ENCODE data around the gene STAB1. TPM values are rescaled to one million over a fixed set of nuclear protein-coding genes. Genes with fewer than 3 reads are reported as not detected.

STAB1 gene
- total and polyA plus RNA-seq, 3 experiments from 2014 or later: 0.05 to 9.7 (median 7.6) TPM

- Mint-ChIP-seq H3K4me1 (no peaks in the 10 kb centered on the region), H3K9me3 (no peaks in the 10 kb centered on the region), H3K36me3 (no peaks in the 10 kb centered on the region), H3K4me3 (no peak overlapping the region), H3K27ac (no peak overlapping the region), H3K27me3 (no peaks in the 10 kb centered on the region)
- CTCF ChIA-PET: no interaction called here
- DNase-seq: no peak
- H3K27ac ChIP-seq (ENCODE audit: low read depth, low read length): no peak overlapping the region
- H3K4me1 ChIP-seq (ENCODE audit: insufficient read depth, low read length): no peaks in the 10 kb centered on the region
- no peaks in the 10 kb centered on the region for H3K36me3 ChIP-seq (ENCODE audit: insufficient read depth, low read length)
- POLR2A ChIA-PET: no interaction called here
- H3K9me3 ChIP-seq (ENCODE audit: low read length): no peaks in the 10 kb centered on the region
- no peaks in the 10 kb centered on the region for H3K27me3 ChIP-seq (ENCODE audit: insufficient read depth, low read length, poor library complexity, severe bottlenecking)
- no peak overlapping the region for H3K4me3 ChIP-seq (ENCODE audit: low read length)
Measured at GRCh38 chr3:52502808-52503350, 7.7 kb downstream of the STAB1 start.

DNA sequence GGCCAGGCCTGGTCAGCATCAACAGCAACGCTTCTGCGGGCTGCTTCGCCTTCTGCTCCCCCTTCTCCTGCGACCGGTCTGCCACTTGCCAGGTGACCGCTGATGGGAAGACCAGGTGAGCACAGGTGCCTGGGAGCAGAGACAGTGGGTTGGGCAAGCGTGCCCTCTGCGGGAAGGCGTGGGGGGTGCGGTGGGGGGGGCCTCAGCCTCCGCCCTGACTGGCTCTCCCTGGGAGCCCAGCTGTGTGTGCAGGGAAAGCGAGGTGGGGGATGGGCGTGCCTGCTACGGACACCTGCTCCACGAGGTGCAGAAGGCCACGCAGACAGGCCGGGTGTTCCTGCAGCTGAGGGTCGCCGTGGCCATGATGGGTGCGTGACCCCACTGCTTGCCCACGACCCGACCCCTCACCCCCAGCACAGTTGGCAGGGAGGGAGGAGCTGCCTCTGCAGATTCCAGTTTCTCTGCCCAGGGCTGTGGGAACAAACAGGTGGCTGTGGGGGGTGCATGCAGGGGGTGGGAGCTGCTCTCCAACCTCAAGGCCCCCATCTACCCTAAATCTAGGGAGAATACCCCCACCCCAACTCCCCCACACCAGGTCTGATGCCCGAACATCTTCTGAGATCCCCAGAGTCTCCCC lies 8.8 kb downstream of the STAB1 start:
- Histone ChIP-seq H3K27ac (ENCODE audit: low read depth, low read length) (no peak overlapping the region), H3K36me3 (ENCODE audit: insufficient read depth, low read length) (no peaks in the 10 kb centered on the region), H3K4me3 (ENCODE audit: low read length) (no peak overlapping the region), H3K27me3 (ENCODE audit: insufficient read depth, low read length, poor library complexity, severe bottlenecking) (no peaks in the 10 kb centered on the region), H3K9me3 (ENCODE audit: low read length) (no peaks in the 10 kb centered on the region), H3K4me1 (ENCODE audit: insufficient read depth, low read length) (no peaks in the 10 kb centered on the region)
- Mint-ChIP-seq H3K4me3 (no peak overlapping the region), H3K4me1 (no peaks in the 10 kb centered on the region), H3K36me3 (no peaks in the 10 kb centered on the region), H3K27me3 (no peaks in the 10 kb centered on the region), H3K27ac (no peak overlapping the region), H3K9me3 (no peaks in the 10 kb centered on the region)
- CTCF ChIA-PET: no interaction called here
- DNase-seq: no peak
- POLR2A ChIA-PET: no interaction called here

DNA sequence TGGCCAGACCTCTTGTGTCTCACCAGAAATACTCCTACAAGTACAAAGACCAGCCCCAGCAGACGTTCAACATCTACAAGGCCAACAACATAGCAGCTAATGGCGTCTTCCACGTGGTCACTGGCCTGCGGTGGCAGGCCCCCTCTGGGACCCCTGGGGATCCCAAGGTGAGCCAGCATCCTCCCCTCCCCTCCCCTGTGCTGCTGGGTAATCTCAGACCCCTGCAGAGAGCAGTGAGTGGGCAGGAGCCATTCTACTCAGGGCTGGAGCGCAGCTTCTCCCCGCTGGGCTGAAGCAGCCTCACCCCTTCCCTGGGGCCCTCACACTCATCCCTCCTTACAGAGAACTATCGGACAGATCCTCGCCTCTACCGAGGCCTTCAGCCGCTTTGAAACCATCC lies 9.8 kb downstream of the STAB1 start:
- Mint-ChIP-seq H3K4me3 (no peak overlapping the region), H3K9me3 (no peaks in the 10 kb centered on the region), H3K4me1 (no peaks in the 10 kb centered on the region), H3K27me3 (no peaks in the 10 kb centered on the region), H3K27ac (no peak overlapping the region), H3K36me3 (no peaks in the 10 kb centered on the region)
- CTCF ChIA-PET: no interaction called here
- no peaks in the 10 kb centered on the region for H3K27me3 ChIP-seq (ENCODE audit: insufficient read depth, low read length, poor library complexity, severe bottlenecking)
- POLR2A ChIA-PET: no interaction called here
- H3K9me3 ChIP-seq (ENCODE audit: low read length): no peaks in the 10 kb centered on the region
- no peak overlapping the region for H3K4me3 ChIP-seq (ENCODE audit: low read length)
- no peak overlapping the region for H3K27ac ChIP-seq (ENCODE audit: low read depth, low read length)
- no peaks in the 10 kb centered on the region for H3K36me3 ChIP-seq (ENCODE audit: insufficient read depth, low read length)
- no peaks in the 10 kb centered on the region for H3K4me1 ChIP-seq (ENCODE audit: insufficient read depth, low read length)
- no peak for DNase-seq

DNA sequence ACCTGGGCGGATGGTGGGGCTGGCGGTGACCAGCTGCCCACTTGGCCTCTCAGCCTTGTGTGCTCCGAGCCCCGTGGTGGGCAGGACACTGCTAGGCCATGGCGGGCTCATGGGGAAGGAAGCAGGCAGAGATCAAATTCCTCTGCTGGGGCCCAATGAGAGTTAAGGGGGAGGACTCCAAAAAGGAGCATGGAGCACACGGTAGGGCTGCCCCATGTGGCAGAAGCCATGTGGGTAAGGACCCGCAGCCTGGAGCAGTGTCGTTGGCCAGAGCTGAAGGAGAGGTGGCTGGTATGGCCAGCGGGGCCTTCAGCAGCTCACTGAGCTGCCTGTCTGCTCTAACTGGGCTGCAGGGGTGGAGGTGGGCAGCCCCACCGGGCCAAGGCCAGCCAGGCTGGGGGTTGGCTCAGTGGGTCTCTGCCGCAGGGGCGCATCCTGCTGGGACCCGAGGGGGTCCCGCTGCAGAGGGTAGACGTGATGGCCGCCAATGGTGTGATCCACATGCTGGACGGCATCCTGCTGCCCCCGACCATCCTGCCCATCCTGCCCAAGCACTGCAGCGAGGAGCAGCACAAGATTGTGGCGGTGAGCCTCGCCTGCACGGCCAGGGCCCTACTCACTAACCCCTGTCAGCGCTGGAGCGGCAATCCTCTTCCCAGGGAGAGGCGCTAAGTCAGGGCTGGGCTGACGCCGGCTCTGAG lies 11.3 kb downstream of the STAB1 start:
- Mint-ChIP-seq H3K4me1 (no peaks in the 10 kb centered on the region), H3K4me3 (no peak overlapping the region), H3K27ac (no peak overlapping the region), H3K27me3 (no peaks in the 10 kb centered on the region), H3K36me3 (no peaks in the 10 kb centered on the region), H3K9me3 (no peaks in the 10 kb centered on the region)
- no peaks in the 10 kb centered on the region for H3K27me3 ChIP-seq (ENCODE audit: insufficient read depth, low read length, poor library complexity, severe bottlenecking)
- ChIA-PET CTCF (no interaction called here), POLR2A (no interaction called here)
- no peaks in the 10 kb centered on the region for H3K9me3 ChIP-seq (ENCODE audit: low read length)
- no peak overlapping the region for H3K4me3 ChIP-seq (ENCODE audit: low read length)
- H3K36me3 ChIP-seq (ENCODE audit: insufficient read depth, low read length): no peaks in the 10 kb centered on the region
- no peaks in the 10 kb centered on the region for H3K4me1 ChIP-seq (ENCODE audit: insufficient read depth, low read length)
- no peak for DNase-seq
- no peak overlapping the region for H3K27ac ChIP-seq (ENCODE audit: low read depth, low read length)

GRCh38 chr3:52507359-52507758 lies 12.2 kb downstream of the STAB1 start:
- H3K27me3 ChIP-seq (ENCODE audit: insufficient read depth, low read length, poor library complexity, severe bottlenecking): no peaks in the 10 kb centered on the region
- Mint-ChIP-seq H3K4me3 (no peak overlapping the region), H3K4me1 (no peaks in the 10 kb centered on the region), H3K9me3 (no peaks in the 10 kb centered on the region), H3K27ac (no peak overlapping the region), H3K36me3 (no peaks in the 10 kb centered on the region), H3K27me3 (no peaks in the 10 kb centered on the region)
- ChIA-PET POLR2A (no interaction called here), CTCF (no interaction called here)
- H3K36me3 ChIP-seq (ENCODE audit: insufficient read depth, low read length): no peaks in the 10 kb centered on the region
- DNase-seq: no peak
- H3K4me3 ChIP-seq (ENCODE audit: low read length): no peak overlapping the region
- H3K9me3 ChIP-seq (ENCODE audit: low read length): no peaks in the 10 kb centered on the region
- no peaks in the 10 kb centered on the region for H3K4me1 ChIP-seq (ENCODE audit: insufficient read depth, low read length)
- no peak overlapping the region for H3K27ac ChIP-seq (ENCODE audit: low read depth, low read length)

DNA sequence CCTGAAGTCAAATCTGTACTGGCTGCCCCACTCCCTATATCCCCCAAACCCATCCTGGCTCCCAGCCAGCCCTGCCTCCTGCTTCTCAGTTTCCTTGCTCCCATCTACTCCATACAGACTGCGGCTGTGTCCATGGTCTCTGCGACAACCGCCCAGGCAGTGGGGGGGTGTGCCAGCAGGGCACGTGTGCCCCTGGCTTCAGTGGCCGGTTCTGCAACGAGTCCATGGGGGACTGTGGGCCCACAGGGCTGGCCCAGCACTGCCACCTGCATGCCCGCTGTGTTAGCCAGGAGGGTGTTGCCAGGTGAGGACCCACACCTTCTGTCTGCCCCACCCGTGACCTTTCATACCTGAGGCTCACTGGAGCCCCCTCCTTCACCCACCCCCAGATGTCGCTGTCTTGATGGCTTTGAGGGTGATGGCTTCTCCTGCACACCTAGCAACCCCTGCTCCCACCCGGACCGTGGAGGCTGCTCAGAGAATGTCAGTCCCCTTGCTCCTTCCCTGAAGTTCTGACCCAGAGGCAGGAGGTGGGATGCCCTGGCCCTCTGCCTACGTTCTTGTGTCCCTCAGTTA lies 14.7 kb downstream of the STAB1 start:
- Histone ChIP-seq H3K9me3 (ENCODE audit: low read length) (no peaks in the 10 kb centered on the region), H3K4me1 (ENCODE audit: insufficient read depth, low read length) (no peaks in the 10 kb centered on the region), H3K4me3 (ENCODE audit: low read length) (no peak overlapping the region), H3K36me3 (ENCODE audit: insufficient read depth, low read length) (no peaks in the 10 kb centered on the region), H3K27me3 (ENCODE audit: insufficient read depth, low read length, poor library complexity, severe bottlenecking) (no peaks in the 10 kb centered on the region), H3K27ac (ENCODE audit: low read depth, low read length) (no peak overlapping the region)
- no peak overlapping the region for H3K4me3 Mint-ChIP-seq
- no peaks in the 10 kb centered on the region for H3K4me1 Mint-ChIP-seq
- CTCF ChIA-PET: no interaction called here
- no peak overlapping the region for H3K27ac Mint-ChIP-seq
- H3K27me3 Mint-ChIP-seq: no peaks in the 10 kb centered on the region
- POLR2A ChIA-PET: no interaction called here
- H3K36me3 Mint-ChIP-seq: no peaks in the 10 kb centered on the region
- DNase-seq: no peak
- H3K9me3 Mint-ChIP-seq: no peaks in the 10 kb centered on the region

DNA sequence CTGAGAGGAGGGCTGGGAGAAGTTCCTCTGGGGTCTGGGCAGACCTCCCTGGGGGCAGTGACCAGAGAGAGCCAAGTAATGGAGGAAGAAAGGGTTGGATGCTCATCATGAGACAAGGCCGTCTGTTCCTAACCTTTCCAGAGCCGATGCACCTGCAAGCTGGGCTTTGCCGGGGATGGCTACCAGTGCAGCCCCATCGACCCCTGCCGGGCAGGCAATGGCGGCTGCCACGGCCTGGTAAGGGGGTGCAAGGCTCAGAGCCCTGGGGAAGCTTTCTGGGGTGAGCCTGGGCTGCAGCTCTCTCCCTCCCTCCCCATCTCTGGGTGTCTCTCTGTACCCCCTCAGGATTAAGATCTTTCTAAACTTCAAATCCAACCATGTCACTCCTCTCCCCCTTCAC lies 16.4 kb downstream of the STAB1 start:
- H3K36me3 ChIP-seq (ENCODE audit: insufficient read depth, low read length): no peaks in the 10 kb centered on the region
- no peaks in the 10 kb centered on the region for H3K4me1 Mint-ChIP-seq
- no peaks in the 10 kb centered on the region for H3K27me3 Mint-ChIP-seq
- POLR2A ChIA-PET: no interaction called here
- H3K36me3 Mint-ChIP-seq: no peaks in the 10 kb centered on the region
- H3K4me1 ChIP-seq (ENCODE audit: insufficient read depth, low read length): no peaks in the 10 kb centered on the region
- H3K27ac Mint-ChIP-seq: no peak overlapping the region
- H3K27me3 ChIP-seq (ENCODE audit: insufficient read depth, low read length, poor library complexity, severe bottlenecking): no peaks in the 10 kb centered on the region
- no peak for DNase-seq
- H3K4me3 ChIP-seq (ENCODE audit: low read length): no peak overlapping the region
- no peak overlapping the region for H3K4me3 Mint-ChIP-seq
- no peaks in the 10 kb centered on the region for H3K9me3 Mint-ChIP-seq
- CTCF ChIA-PET: no interaction called here
- no peak overlapping the region for H3K27ac ChIP-seq (ENCODE audit: low read depth, low read length)
- no peaks in the 10 kb centered on the region for H3K9me3 ChIP-seq (ENCODE audit: low read length)

- Histone ChIP-seq H3K4me1 (ENCODE audit: insufficient read depth, low read length) (no peaks in the 10 kb centered on the region), H3K36me3 (ENCODE audit: insufficient read depth, low read length) (no peaks in the 10 kb centered on the region), H3K27ac (ENCODE audit: low read depth, low read length) (no peak overlapping the region), H3K9me3 (ENCODE audit: low read length) (no peaks in the 10 kb centered on the region), H3K27me3 (ENCODE audit: insufficient read depth, low read length, poor library complexity, severe bottlenecking) (no peaks in the 10 kb centered on the region), H3K4me3 (ENCODE audit: low read length) (no peak overlapping the region)
- ChIA-PET CTCF (no interaction called here), POLR2A (no interaction called here)
- Mint-ChIP-seq H3K9me3 (no peaks in the 10 kb centered on the region), H3K4me3 (no peak overlapping the region), H3K36me3 (no peaks in the 10 kb centered on the region), H3K27ac (no peak overlapping the region), H3K27me3 (no peaks in the 10 kb centered on the region), H3K4me1 (no peaks in the 10 kb centered on the region)
- no peak for DNase-seq
Measured at GRCh38 chr3:52512105-52512504, 17.0 kb downstream of the STAB1 start.
